K562 (cell line): ENCODE data around the gene MAP2K3. TPM values are rescaled to one million over a fixed set of nuclear protein-coding genes. Genes with fewer than 3 reads are reported as not detected.
A peak's percentile ranks its signal among the peaks of the same experiment; 100 is the strongest.

ENCODE experiments used
- ATAC-seq: fragments of 200-7000 bp; cut with Tn5 transposase; 3 replicates; pipeline ENCODE4 v1.9.1; 2020; ENCODE audit warnings: moderate library complexity
- BruUV-seq: library from RNA; stranded (reverse); fragments of 400-500 nt; replicated peaks from 2 replicates; lab custom pipeline; 2021; lab: Mats Ljungman, UMichigan
- CTCF ChIA-PET: fragments of 300-600 bp; formaldehyde crosslinking; extraction: SDS; loops from one replicate; lab custom pipeline; 2021; ENCODE audit warnings: low intra/inter-chr PET ratio; lab: Yijun Ruan, JAX
- POLR2A ChIA-PET: fragments of 300-600, 350-650 bp; sonication (Branson Sonifier 250); formaldehyde crosslinking; extraction: SDS; loops from one replicate; lab custom pipeline; 2021; ENCODE audit warnings: antibody characterized with exemption, inconsistent platforms; lab: Yijun Ruan, JAX
- DNase-seq, 4 experiments: peaks; one replicate each; pipeline versions ENCODE4 v3.0.0 to v3.0.0-alpha.2; 2011 to 2018; ENCODE audit warnings: low spot score in 3 of 4, mixed read lengths in 3 of 4; ENCODE audit errors: extremely low read depth in 1 of 4
- FAIRE-seq: peaks from 2 replicates; lab custom pipeline; 2011; peaks lifted over from hg19 to GRCh38; lab: Jason Lieb, UNC
- H2AFZ ChIP-seq: 2 replicates; pipeline ENCODE4 v1.6.0; 2011; ENCODE audit warnings: low read depth, low read length, control low read depth, inconsistent platforms
- H3K27ac ChIP-seq: fragments of 200-600 bp; 3 replicates; pipeline ENCODE4 v1.8.0; 2011; ENCODE audit warnings: low read depth, mild to moderate bottlenecking, control low read depth, inconsistent platforms, low read length, moderate library complexity, mixed read lengths; ENCODE audit errors: extremely low read depth
- H3K27me3 ChIP-seq, 2 experiments: fragments of 300-600 bp in 1 of 2; 2 replicates in 1 of 2; 3 replicates in 1 of 2; pipeline versions ENCODE4 v1.6.0 to v1.8.0; 2011; ENCODE audit warnings: inconsistent platforms in 2 of 2, low read length in 2 of 2, mild to moderate bottlenecking in 1 of 2, mixed read lengths in 1 of 2, moderate library complexity in 1 of 2; ENCODE audit not compliant: control insufficient read depth in 2 of 2, insufficient read depth in 2 of 2
- H3K36me3 ChIP-seq: fragments of 300-600 bp; 3 replicates; pipeline ENCODE4 v1.8.0; 2011; ENCODE audit warnings: mild to moderate bottlenecking, low read length, inconsistent platforms; ENCODE audit not compliant: control insufficient read depth, insufficient read depth
- H3K4me1 ChIP-seq, 2 experiments: fragments of 200-600 bp in 1 of 2; replicated peaks in 1 of 2; 2 replicates in 1 of 2; 3 replicates in 1 of 2; pipeline versions ENCODE4 v1.5.1 to v1.8.0; 2011; ENCODE audit warnings: inconsistent platforms in 2 of 2, low read length in 2 of 2, mild to moderate bottlenecking in 1 of 2, mixed read lengths in 1 of 2, moderate library complexity in 1 of 2; ENCODE audit not compliant: control insufficient read depth in 2 of 2, insufficient read depth in 2 of 2
- H3K4me2 ChIP-seq: 2 replicates; pipeline ENCODE4 v1.6.1; 2011; ENCODE audit warnings: low read length, control low read depth, inconsistent platforms, mixed read lengths; ENCODE audit not compliant: insufficient read depth
- H3K4me3 ChIP-seq: fragments of 200-600 bp; sonication (generic), shearing (Covaris generic); 2 replicates; pipeline ENCODE4 v1.5.1; 2016; ENCODE audit warnings: control low read depth, inconsistent platforms
- H3K79me2 ChIP-seq: fragments of 200-600 bp; 3 replicates; pipeline ENCODE4 v1.8.0; 2011; ENCODE audit warnings: low read length, inconsistent platforms; ENCODE audit not compliant: control insufficient read depth, insufficient read depth
- H3K9ac ChIP-seq, 2 experiments: 2 replicates each; pipeline versions ENCODE4 v1.6.0 to v1.6.1; 2011; ENCODE audit warnings: low read depth in 2 of 2, low read length in 2 of 2, control low read depth in 1 of 2, inconsistent platforms in 1 of 2, mild to moderate bottlenecking in 1 of 2, mixed read lengths in 1 of 2; ENCODE audit not compliant: insufficient read depth in 1 of 2
- H3K9me1 ChIP-seq: one replicate; pipeline ENCODE4 v1.6.0; 2011; ENCODE audit warnings: inconsistent platforms, mild to moderate bottlenecking, low read length, moderate library complexity; ENCODE audit not compliant: control insufficient read depth, insufficient read depth
- H3K9me3 ChIP-seq: replicated peaks from 2 replicates; pipeline ENCODE4 v1.5.1; 2011; ENCODE audit warnings: low read depth, low read length, inconsistent platforms; ENCODE audit not compliant: control insufficient read depth, insufficient read depth
- H4K20me1 ChIP-seq: replicated peaks from 2 replicates; pipeline ENCODE4 v1.6.1; 2011; ENCODE audit warnings: low read length, inconsistent platforms, mixed read lengths; ENCODE audit not compliant: control insufficient read depth, insufficient read depth
- DDX20 ChIP-seq: fragments of 450-650 bp; IDR thresholded peaks from 2 replicates; pipeline ENCODE4 v1.6.1; 2016; ENCODE audit warnings: missing genetic modification characterization, low read depth, mild to moderate bottlenecking, missing compliant biosample characterization, moderate library complexity
- EP300 ChIP-seq: IDR thresholded peaks from 2 replicates; pipeline ENCODE4 v1.6.1; 2012; ENCODE audit warnings: low read length, improper control_type of control experiment
- MAZ ChIP-seq, 2 experiments: fragments of 450-650 bp in 1 of 2; sonication (generic) in 1 of 2; formaldehyde crosslinking; IDR thresholded peaks in 1 of 2; conservative IDR thresholded peaks in 1 of 2; 2 replicates each; pipeline versions ENCODE4 v1.4.0 to v1.5.0; 2020; ENCODE audit warnings: mild to moderate bottlenecking in 1 of 2, missing genetic modification reagents in 1 of 2
- MEIS2 ChIP-seq: fragments of 450-650 bp; IDR thresholded peaks from 2 replicates; pipeline ENCODE4 v1.6.1; 2014; ENCODE audit warnings: mild to moderate bottlenecking; ENCODE audit not compliant: partially characterized antibody
- NCOR1 ChIP-seq: fragments of 450-650 bp; IDR thresholded peaks from 2 replicates; pipeline ENCODE4 v1.6.1; 2016; ENCODE audit warnings: mild to moderate bottlenecking, moderate library complexity
- PHF20 ChIP-seq: fragments of 450-650 bp; IDR thresholded peaks from 2 replicates; pipeline ENCODE4 v1.6.1; 2018; ENCODE audit not compliant: partially characterized antibody
- RCOR1 ChIP-seq, 2 experiments: IDR thresholded peaks; 2 replicates each; pipeline ENCODE4 v1.6.1; 2012; ENCODE audit warnings: low read depth in 2 of 2, low read length in 2 of 2, borderline replicate concordance in 1 of 2, improper control_type of control experiment in 1 of 2
- SIN3A ChIP-seq, 2 experiments: fragments of 150-350 bp in 1 of 2; IDR thresholded peaks; 2 replicates each; pipeline ENCODE4 v1.6.1; 2011 to 2016; ENCODE audit warnings: borderline replicate concordance in 2 of 2, low read depth in 2 of 2, low read length in 2 of 2, mild to moderate bottlenecking in 2 of 2, moderate library complexity in 2 of 2; ENCODE audit not compliant: control insufficient read depth in 1 of 2
- SMARCA5 ChIP-seq: fragments of 450-650 bp; IDR thresholded peaks from 2 replicates; pipeline ENCODE4 v1.6.1; 2016
- TAL1 ChIP-seq: fragments of 450-650 bp; IDR thresholded peaks from 2 replicates; pipeline ENCODE4 v1.6.1; 2016; ENCODE audit warnings: mild to moderate bottlenecking
- ZBED1 ChIP-seq: IDR thresholded peaks from 2 replicates; pipeline ENCODE4 v1.6.1; 2014
- WGBS: fragments of 100-300 bp; shearing (Covaris generic); methylation state at CpG from one replicate; pipeline ENCODE4 v1.1.6; 2016; ENCODE audit warnings: low coverage, mixed read lengths; ENCODE audit not compliant: insufficient coverage; ENCODE audit errors: missing lambda C conversion rate; 5-methylcytosine and 5-hydroxymethylcytosine counted together
- in situ Hi-C: fragments of 300-500 bp; cut with MboI; formaldehyde crosslinking; loops from 4 replicates; pipeline ENCODE4 v1.15.0; 2018; ENCODE audit warnings: inconsistent platforms, mixed read lengths
- intact Hi-C: fragments of 100-400 bp; cut with micrococcal nuclease; formaldehyde crosslinking; loops from 2 replicates; pipeline ENCODE4 v1.14.2; 2022
- polyA plus RNA-seq, 8 experiments: library from polyadenylated mRNA; depleted of rRNA in 4 of 8; stranded (reverse) in 5 of 8; unstranded in 3 of 8; fragments of >200 nt; fragmentation: Nextera tagmentation in 2 of 8; fragmentation: Illumina TruSeq in 1 of 8; extraction: Ambion mirVana in 2 of 8; extraction: Trizol in 1 of 8; gene quantifications; 2 replicates each; pipeline versions ENCODE4 v1.2.1 to v1.2.3, GENCODE V29; 2011 to 2014; ENCODE audit warnings: inconsistent platforms in 1 of 8, missing spikeins in 1 of 8
- total RNA-seq, 7 experiments: library from RNA; depleted of rRNA in 6 of 7; stranded (reverse); fragments of >200 nt in 6 of 7; fragmentation: Illumina TruSeq in 2 of 7; extraction: Trizol in 2 of 7; gene quantifications; 2 replicates each; pipeline versions ENCODE4 v1.2.1 to v1.2.3, GENCODE V29; 2011 to 2021; ENCODE audit warnings: low replicate concordance in 1 of 7
- TF ChIP-seq, protein P1 (sequence below), 2 experiments: IDR thresholded peaks in 1 of 2; conservative IDR thresholded peaks in 1 of 2; 2 replicates each; pipeline ENCODE4 v1.6.1; 2016; ENCODE audit warnings: low read depth in 2 of 2, mild to moderate bottlenecking in 1 of 2, missing compliant biosample characterization in 1 of 2, missing genetic modification characterization in 1 of 2, moderate library complexity in 1 of 2
- TF ChIP-seq, protein P2 (sequence below), 2 experiments: fragments of 450-650 bp; conservative IDR thresholded peaks; 2 replicates each; pipeline ENCODE4 v1.6.1; 2017; ENCODE audit warnings: mild to moderate bottlenecking in 2 of 2, moderate library complexity in 2 of 2
- TF ChIP-seq, protein P3 (sequence below): sonication (generic); formaldehyde crosslinking; IDR thresholded peaks from 2 replicates; pipeline ENCODE4 v1.8.0; 2022; ENCODE audit warnings: missing genetic modification reagents, mild to moderate bottlenecking, borderline replicate concordance

MAP2K3 gene
- total and polyA plus RNA-seq, 9 of the 15 experiments (the other 6 are each of a cell fraction or from before 2014, with no cell fraction given) = 0.18 to 14.8 (median 3.5) TPM

DNA sequence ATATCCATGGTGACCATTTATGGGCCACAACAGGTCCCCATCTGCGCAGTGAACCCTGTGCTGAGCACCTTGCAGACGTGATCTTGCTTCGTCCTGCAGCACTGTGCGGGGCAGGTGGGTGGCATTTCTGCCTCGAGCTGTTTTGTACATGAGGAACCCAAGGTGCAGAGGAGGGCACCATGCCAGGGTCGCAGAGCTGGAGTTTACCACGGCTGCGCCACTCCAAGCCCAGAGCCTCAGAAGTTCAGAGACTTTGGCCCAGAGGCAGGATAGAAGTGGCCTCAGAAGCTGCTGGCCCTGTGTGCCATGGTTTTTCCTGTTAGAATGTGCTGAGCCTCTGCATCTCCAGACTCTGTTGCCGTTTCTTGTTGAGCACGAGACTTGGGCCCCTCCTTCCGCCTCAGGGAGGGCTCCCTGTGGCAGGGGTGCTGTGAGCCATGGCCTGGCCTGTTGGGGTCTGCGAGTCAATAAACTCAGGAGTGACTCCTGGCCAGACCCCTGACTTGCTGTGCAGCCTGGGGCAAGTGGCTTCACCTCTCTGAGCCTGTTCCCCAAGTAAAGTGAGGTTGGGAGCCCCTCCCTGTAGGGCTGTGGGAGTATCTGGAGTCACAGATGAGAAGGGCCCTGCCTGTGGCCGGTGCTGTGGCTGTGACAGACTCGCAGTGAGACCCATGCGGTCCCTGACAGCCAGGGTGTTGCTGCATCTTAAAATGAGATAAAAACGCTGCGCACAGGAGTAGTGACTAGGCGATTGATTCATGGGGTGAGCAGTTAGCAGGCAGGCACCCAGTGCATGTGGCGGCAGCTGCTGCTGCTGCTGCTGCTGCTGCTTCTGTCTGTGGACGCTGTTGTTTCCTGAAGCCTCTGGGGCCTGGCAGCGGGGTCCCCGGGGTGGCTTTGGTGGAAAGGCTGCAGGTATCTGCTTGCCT, 11.8 kb downstream of the MAP2K3 start:
- CTCF ChIA-PET = no interaction called here
- POLR2A ChIA-PET = interaction anchor here (0.6 kb wide), 2 partner anchors 9 to 252 kb away, joined by 3 read pairs; no protein-coding TSS in a partner anchor
- TF ChIP-seq TAL1 (peak; percentile 20; the same call in 1 of the 2 replicates), SMARCA5 (peak; percentile 80), EP300 (peak; percentile 19; the same call in 1 of the 2 replicates), NCOR1 (0 out of 2 replicates have a peak, but pooled peaks have one; percentile 7), DDX20 (tag) (no peak), RCOR1 (IDR thresholded peaks at IDR 0.05; ENCODE audit: borderline replicate concordance in 1 of 2, low read depth in 2 of 2, low read length in 2 of 2) (peak in 1 of 2 experiments; percentile 80; a peak in 2 of 4 replicates), MEIS2 (peak; percentile 81), PHF20 (peak; percentile 24), MAZ (CRISPR knock-in tag; conservative IDR thresholded peaks at IDR 0.05 in 1 of 2, IDR thresholded peaks at IDR 0.05 in 1 of 2) (0 out of 4 replicates have a peak, but pooled peaks of 1 of the 2 experiments have one; percentile 21), SIN3A (IDR thresholded peaks at IDR 0.05; ENCODE audit: borderline replicate concordance in 2 of 2, control insufficient read depth in 1 of 2, low read depth in 2 of 2, low read length in 2 of 2) (peak in 1 of 2 experiments; percentile 41; a peak in 1 of 4 replicates), ZBED1 (no peak)
- TF ChIP-seq, protein P1, sequence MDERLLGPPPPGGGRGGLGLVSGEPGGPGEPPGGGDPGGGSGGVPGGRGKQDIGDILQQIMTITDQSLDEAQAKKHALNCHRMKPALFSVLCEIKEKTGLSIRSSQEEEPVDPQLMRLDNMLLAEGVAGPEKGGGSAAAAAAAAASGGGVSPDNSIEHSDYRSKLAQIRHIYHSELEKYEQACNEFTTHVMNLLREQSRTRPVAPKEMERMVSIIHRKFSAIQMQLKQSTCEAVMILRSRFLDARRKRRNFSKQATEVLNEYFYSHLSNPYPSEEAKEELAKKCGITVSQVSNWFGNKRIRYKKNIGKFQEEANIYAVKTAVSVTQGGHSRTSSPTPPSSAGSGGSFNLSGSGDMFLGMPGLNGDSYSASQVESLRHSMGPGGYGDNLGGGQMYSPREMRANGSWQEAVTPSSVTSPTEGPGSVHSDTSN (CRISPR knock-in tag; IDR thresholded peaks at IDR 0.05; ENCODE audit: low read depth) = no peak
- TF ChIP-seq, protein P1 (tag; conservative IDR thresholded peaks at IDR 0.05; ENCODE audit: low read depth) = peak; percentile 60
- TF ChIP-seq, protein P2, sequence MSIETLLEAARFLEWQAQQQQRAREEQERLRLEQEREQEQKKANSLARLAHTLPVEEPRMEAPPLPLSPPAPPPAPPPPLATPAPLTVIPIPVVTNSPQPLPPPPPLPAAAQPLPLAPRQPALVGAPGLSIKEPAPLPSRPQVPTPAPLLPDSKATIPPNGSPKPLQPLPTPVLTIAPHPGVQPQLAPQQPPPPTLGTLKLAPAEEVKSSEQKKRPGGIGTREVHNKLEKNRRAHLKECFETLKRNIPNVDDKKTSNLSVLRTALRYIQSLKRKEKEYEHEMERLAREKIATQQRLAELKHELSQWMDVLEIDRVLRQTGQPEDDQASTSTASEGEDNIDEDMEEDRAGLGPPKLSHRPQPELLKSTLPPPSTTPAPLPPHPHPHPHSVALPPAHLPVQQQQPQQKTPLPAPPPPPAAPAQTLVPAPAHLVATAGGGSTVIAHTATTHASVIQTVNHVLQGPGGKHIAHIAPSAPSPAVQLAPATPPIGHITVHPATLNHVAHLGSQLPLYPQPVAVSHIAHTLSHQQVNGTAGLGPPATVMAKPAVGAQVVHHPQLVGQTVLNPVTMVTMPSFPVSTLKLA (conservative IDR thresholded peaks at IDR 0.05) = peak; percentile 51 to 78; a peak in 3 of 4 replicates
- TF ChIP-seq, protein P3, sequence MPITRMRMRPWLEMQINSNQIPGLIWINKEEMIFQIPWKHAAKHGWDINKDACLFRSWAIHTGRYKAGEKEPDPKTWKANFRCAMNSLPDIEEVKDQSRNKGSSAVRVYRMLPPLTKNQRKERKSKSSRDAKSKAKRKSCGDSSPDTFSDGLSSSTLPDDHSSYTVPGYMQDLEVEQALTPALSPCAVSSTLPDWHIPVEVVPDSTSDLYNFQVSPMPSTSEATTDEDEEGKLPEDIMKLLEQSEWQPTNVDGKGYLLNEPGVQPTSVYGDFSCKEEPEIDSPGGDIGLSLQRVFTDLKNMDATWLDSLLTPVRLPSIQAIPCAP (CRISPR knock-in tag) = no peak

More for the DNA sequence above, 11.8 kb downstream of the MAP2K3 start:
- intact Hi-C loops = no loop called here
- in situ Hi-C loops = loop anchor here (10.0 to 25.0 kb wide), 2 partner anchors 766 to 1088 kb away; no protein-coding TSS in a partner anchor
- DNase-seq = peak; percentile 59 to 81 (median 69)
- Histone ChIP-seq H4K20me1 (peaks cover 15% of the 10 kb centered on the region; the same call in 1 of the 2 replicates), H3K79me2 (no peaks in the 10 kb centered on the region), H3K9me1 (peaks cover 3% of the 10 kb centered on the region), H3K27me3 (no peaks in the 10 kb centered on the region), H3K9me3 (no peaks in the 10 kb centered on the region), H3K4me3 (no peak overlapping the region), H3K9ac (peak overlapping the region in 1 of 2 experiments; percentile 64; a peak in 2 of 4 replicates), H3K4me1 (peaks cover 4 to 59% of the 10 kb centered on the region in 2 experiments; a peak in 4 of 5 replicates), H3K27ac (no peak overlapping the region), H2AFZ (no peak overlapping the region), H3K4me2 (peak overlapping the region; percentile 2; the same call in 1 of the 2 replicates), H3K36me3 (peaks cover 16% of the 10 kb centered on the region; the same call in 2 of the 3 replicates)
- 26% methylated on average over 22 of the region's 22 CpGs for WGBS
- peak; percentile 84 for FAIRE-seq
- peak; percentile 78 for ATAC-seq
- BruUV-seq = no TSS peak
